Hepatocyte (in vitro differentiated cells): ENCODE measurements around the gene CBX4. TPM values are rescaled to one million over a fixed set of nuclear protein-coding genes. Genes with fewer than 3 reads are reported as not detected.
A peak's percentile ranks its signal among the peaks of the same experiment; 100 is the strongest.

Experiments used
- DNase-seq: peaks from one replicate; pipeline ENCODE4 v3.0.0-alpha.2; 2016; ENCODE audit warnings: low spot score
- H2AFZ ChIP-seq: fragments of 200-600 bp; sonication (generic); 2 replicates; pipeline ENCODE4 v1.6.0; 2016; ENCODE audit warnings: antibody characterized with exemption, mild to moderate bottlenecking
- H3K27ac ChIP-seq: fragments of 200-600 bp; sonication (generic); 2 replicates; pipeline ENCODE4 v1.5.1; 2016; ENCODE audit warnings: mild to moderate bottlenecking
- H3K27me3 ChIP-seq: fragments of 200-600 bp; sonication (generic); 2 replicates; pipeline ENCODE4 v1.6.1; 2016
- H3K36me3 ChIP-seq: fragments of 200-600 bp; sonication (generic); replicated peaks from 2 replicates; pipeline ENCODE4 v1.5.1; 2016; ENCODE audit warnings: low read depth; ENCODE audit not compliant: insufficient read depth
- H3K4me1 ChIP-seq: fragments of 200-600 bp; sonication (generic); 2 replicates; pipeline ENCODE4 v1.5.1; 2016; ENCODE audit warnings: mild to moderate bottlenecking, moderate library complexity; ENCODE audit not compliant: insufficient read depth
- H3K4me2 ChIP-seq: fragments of 200-600 bp; sonication (generic); 2 replicates; pipeline ENCODE4 v1.6.0; 2016
- H3K4me3 ChIP-seq: fragments of 200-600 bp; sonication (generic); 2 replicates; pipeline ENCODE4 v1.5.1; 2016; ENCODE audit warnings: mild to moderate bottlenecking
- H3K79me2 ChIP-seq: fragments of 200-600 bp; sonication (generic); 2 replicates; pipeline ENCODE4 v1.6.0; 2017; ENCODE audit warnings: mild to moderate bottlenecking
- H3K9me2 ChIP-seq: fragments of 200-600 bp; sonication (generic); replicated peaks from 2 replicates; pipeline ENCODE4 v1.6.0; 2017; ENCODE audit warnings: mild to moderate bottlenecking; ENCODE audit not compliant: insufficient read depth
- H3K9me3 ChIP-seq: fragments of 200-600 bp; sonication (generic); 2 replicates; pipeline ENCODE4 v1.5.1; 2016; ENCODE audit warnings: low read depth, mild to moderate bottlenecking
- H4K20me1 ChIP-seq: fragments of 200-600 bp; sonication (generic); 2 replicates; pipeline ENCODE4 v1.6.0; 2016; ENCODE audit warnings: mild to moderate bottlenecking; ENCODE audit not compliant: insufficient read depth, poor library complexity, severe bottlenecking
- EZH2 ChIP-seq: fragments of 200-600 bp; sonication (generic); IDR thresholded peaks from 2 replicates; pipeline ENCODE4 v1.6.1; 2016; ENCODE audit warnings: antibody characterized with exemption, mild to moderate bottlenecking, borderline replicate concordance
- EZH2phosphoT487 ChIP-seq: fragments of 200-600 bp; sonication (generic); IDR thresholded peaks from one replicate; pipeline ENCODE4 v1.6.1; 2018; ENCODE audit warnings: antibody characterized with exemption, mild to moderate bottlenecking, low read depth, moderate library complexity; ENCODE audit not compliant: unreplicated experiment, severe bottlenecking
- WGBS: methylation state at CpG from one replicate; pipeline ENCODE4 v1.1.6; 2016; ENCODE audit warnings: low lambda C conversion rate; ENCODE audit errors: missing lambda C conversion rate; 5-methylcytosine and 5-hydroxymethylcytosine counted together
- polyA plus RNA-seq: library from polyadenylated mRNA; unstranded; fragments of >200 nt; fragmentation: Nextera tagmentation; extraction: Ambion mirVana; gene quantifications from 2 replicates; pipeline ENCODE4 v1.2.1, GENCODE V29; 2016
- total RNA-seq: library from RNA; depleted of rRNA; stranded (reverse); fragments of >200 nt; gene quantifications from 2 replicates; pipeline ENCODE4 v1.2.3, GENCODE V29; 2014
- TF ChIP-seq, protein P1 (sequence below): fragments of 200-600 bp; sonication (generic); IDR thresholded peaks from 2 replicates; pipeline ENCODE4 v1.5.1; 2016; ENCODE audit warnings: antibody characterized with exemption, mild to moderate bottlenecking; ENCODE audit not compliant: poor library complexity

The CBX4 gene
- total and polyA plus RNA-seq, 2 experiments from 2014 or later: 56.1 to 86.7 TPM

DNA sequence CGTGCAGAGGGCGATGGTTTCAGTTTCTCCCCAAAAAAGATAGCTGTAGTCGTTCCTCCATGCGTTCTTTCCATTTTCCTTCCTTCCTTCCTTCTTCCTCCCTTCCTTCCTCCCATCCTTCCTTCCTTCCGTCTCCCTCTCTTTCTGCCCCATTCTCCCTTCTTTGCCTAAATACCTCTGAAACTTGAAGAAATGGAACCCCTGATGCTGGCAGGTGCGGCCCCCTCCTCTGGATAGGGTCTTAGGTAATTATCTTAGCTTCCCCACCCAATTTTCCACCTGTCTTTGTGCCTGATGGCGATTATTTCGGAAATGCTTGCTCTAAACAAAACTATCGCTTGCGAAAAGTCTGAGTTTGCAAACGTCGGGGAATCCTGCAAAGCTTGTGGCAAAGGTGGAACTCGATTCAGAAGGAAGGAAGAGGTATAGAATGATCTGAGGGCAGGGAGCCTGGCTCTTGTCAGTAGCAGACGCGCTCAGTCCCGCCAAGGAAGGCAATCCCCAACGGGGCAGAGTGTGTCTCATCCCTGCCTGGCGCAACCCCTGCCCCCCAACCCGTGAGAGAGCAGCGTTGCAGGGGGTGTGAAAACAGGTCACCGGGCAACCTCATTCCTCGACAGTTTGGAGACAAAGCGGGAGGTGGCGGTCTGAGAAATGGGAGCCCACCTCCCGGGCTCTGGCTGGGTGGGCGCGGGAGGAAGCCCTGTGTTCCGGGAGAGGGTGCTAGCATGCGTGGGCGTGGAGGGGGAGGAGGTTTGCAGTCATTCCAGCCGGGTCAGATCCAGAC is 39.5 kb downstream of the CBX4 start:
- peaks cover 70% of the 10 kb centered on the region for H3K27me3 ChIP-seq
- DNase-seq: no peak
- no peak overlapping the region for H3K27ac ChIP-seq
- 9% methylated on average over 31 of the region's 31 CpGs for WGBS
- H3K9me3 ChIP-seq: no peaks in the 10 kb centered on the region
- peak overlapping the region; percentile 97 for H3K4me2 ChIP-seq
- no peak overlapping the region for H2AFZ ChIP-seq
- no peaks in the 10 kb centered on the region for H3K36me3 ChIP-seq
- H3K4me3 ChIP-seq: no peak overlapping the region
- H4K20me1 ChIP-seq: peaks cover 3% of the 10 kb centered on the region
- H3K79me2 ChIP-seq: peaks cover 16% of the 10 kb centered on the region
- TF ChIP-seq EZH2 (peak; percentile 0), EZH2phosphoT487 (peak; percentile 94)
- TF ChIP-seq, protein P1, sequence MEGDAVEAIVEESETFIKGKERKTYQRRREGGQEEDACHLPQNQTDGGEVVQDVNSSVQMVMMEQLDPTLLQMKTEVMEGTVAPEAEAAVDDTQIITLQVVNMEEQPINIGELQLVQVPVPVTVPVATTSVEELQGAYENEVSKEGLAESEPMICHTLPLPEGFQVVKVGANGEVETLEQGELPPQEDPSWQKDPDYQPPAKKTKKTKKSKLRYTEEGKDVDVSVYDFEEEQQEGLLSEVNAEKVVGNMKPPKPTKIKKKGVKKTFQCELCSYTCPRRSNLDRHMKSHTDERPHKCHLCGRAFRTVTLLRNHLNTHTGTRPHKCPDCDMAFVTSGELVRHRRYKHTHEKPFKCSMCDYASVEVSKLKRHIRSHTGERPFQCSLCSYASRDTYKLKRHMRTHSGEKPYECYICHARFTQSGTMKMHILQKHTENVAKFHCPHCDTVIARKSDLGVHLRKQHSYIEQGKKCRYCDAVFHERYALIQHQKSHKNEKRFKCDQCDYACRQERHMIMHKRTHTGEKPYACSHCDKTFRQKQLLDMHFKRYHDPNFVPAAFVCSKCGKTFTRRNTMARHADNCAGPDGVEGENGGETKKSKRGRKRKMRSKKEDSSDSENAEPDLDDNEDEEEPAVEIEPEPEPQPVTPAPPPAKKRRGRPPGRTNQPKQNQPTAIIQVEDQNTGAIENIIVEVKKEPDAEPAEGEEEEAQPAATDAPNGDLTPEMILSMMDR: no peak
- no peaks in the 10 kb centered on the region for H3K9me2 ChIP-seq
- H3K4me1 ChIP-seq: peaks cover 28% of the 10 kb centered on the region

DNA sequence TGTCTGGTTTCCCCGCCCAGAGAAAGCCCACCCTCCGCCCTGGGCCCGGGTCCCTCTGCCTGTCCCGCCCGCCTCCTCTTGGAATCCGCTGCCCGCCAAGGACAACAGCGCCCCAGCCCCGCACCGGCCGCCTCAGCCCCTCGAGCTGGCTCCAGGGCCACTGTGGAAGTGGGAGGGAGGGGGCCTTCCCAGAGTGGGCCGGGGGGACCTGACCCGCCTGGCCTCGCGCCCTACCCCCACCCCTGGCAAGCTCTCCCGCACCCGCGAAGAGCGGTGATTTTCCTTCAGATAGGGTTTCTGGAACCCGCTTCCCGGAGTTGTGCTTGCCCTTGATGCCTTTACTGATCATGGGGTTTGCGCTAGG is 40.1 kb downstream of the CBX4 start:
- Histone ChIP-seq H3K4me2 (peak overlapping the region; percentile 97), H3K4me3 (no peak overlapping the region), H3K27me3 (peaks cover 64% of the 10 kb centered on the region), H3K9me2 (no peaks in the 10 kb centered on the region), H3K36me3 (no peaks in the 10 kb centered on the region), H3K27ac (no peak overlapping the region), H3K4me1 (peaks cover 34% of the 10 kb centered on the region), H3K9me3 (no peaks in the 10 kb centered on the region), H3K79me2 (peaks cover 21% of the 10 kb centered on the region), H4K20me1 (peaks cover 3% of the 10 kb centered on the region), H2AFZ (no peak overlapping the region)
- WGBS: 5% methylated on average over 15 of the region's 23 CpGs
- DNase-seq: no peak
- TF ChIP-seq EZH2: peak; percentile 36
- TF ChIP-seq, protein P1: no peak

DNA sequence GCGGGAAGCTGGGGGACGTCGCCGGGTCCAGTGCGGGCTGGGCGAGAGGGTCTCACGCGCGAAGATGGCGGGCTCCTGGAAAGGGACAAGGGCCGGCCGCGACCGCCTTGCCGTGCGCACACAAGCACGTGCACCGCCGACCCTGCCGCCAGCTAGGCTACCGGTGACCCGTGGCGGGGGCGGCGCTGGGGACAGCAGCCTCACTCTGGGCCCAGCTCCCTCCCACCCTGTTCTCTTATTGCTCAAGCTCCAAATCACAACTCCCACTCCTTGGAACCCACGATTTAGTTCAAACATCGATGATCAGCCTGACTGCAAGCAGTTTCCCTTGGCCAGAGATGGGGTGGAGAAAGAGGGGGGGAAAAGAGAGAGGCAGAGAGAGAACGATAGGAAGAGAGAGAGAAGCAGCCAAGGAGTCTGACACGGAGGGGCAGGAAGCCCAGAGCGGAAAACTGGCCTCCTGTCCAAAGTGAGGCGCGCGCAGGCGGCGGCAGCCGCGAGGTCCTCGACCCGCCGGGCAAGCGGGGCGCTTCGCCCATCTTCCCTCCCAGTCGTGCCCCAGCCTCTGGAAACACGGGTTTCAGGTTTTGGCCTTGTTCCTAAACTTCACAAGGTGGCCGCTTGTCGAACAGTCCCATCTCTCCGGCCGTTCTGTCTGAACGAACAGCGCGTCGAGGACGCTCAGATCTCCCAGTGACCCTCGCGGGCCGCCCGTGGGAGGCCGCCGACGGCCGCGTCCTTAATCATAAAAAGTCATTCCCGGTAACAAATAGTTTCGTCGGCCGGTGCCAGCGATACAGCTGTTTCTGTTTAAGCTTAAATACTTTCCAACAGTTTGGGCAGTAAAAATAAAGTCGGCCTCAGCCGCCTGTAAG is 40.7 kb downstream of the CBX4 start:
- Histone ChIP-seq H3K4me3 (peak overlapping the region; percentile 28), H2AFZ (peak overlapping the region; percentile 1), H3K36me3 (no peaks in the 10 kb centered on the region), H3K9me3 (no peaks in the 10 kb centered on the region), H4K20me1 (peaks cover 3% of the 10 kb centered on the region), H3K27ac (no peak overlapping the region), H3K79me2 (peaks cover 21% of the 10 kb centered on the region), H3K4me1 (peaks cover 40% of the 10 kb centered on the region), H3K27me3 (peaks cover 58% of the 10 kb centered on the region), H3K4me2 (peak overlapping the region; percentile 97), H3K9me2 (no peaks in the 10 kb centered on the region)
- peak; percentile 57 for DNase-seq
- peak; percentile 81 for TF ChIP-seq EZH2
- TF ChIP-seq, protein P1: no peak
- WGBS: 3% methylated on average over 50 of the region's 70 CpGs
